Breast epithelium (tissue), 3 donors: ENCODE results near the gene CDH5.

Source experiments
- CTCF ChIP-seq, 3 donors: fragments of 450-650 bp; IDR thresholded peaks; one replicate each; pipeline ENCODE4 v1.5.1; 2016 to 2017; ENCODE audit warnings: antibody characterized with exemption in 3 of 3, mild to moderate bottlenecking in 3 of 3, moderate library complexity in 3 of 3
- POLR2A ChIP-seq: fragments of 450-650 bp; IDR thresholded peaks from one replicate; pipeline ENCODE4 v1.6.1; 2016; ENCODE audit warnings: antibody characterized with exemption, mild to moderate bottlenecking, moderate library complexity
- POLR2AphosphoS5 ChIP-seq, 3 donors: sonication (generic); formaldehyde crosslinking; IDR thresholded peaks; one replicate each; pipeline ENCODE4 v1.6.1; 2017; ENCODE audit warnings: antibody characterized with exemption in 3 of 3

DNA sequence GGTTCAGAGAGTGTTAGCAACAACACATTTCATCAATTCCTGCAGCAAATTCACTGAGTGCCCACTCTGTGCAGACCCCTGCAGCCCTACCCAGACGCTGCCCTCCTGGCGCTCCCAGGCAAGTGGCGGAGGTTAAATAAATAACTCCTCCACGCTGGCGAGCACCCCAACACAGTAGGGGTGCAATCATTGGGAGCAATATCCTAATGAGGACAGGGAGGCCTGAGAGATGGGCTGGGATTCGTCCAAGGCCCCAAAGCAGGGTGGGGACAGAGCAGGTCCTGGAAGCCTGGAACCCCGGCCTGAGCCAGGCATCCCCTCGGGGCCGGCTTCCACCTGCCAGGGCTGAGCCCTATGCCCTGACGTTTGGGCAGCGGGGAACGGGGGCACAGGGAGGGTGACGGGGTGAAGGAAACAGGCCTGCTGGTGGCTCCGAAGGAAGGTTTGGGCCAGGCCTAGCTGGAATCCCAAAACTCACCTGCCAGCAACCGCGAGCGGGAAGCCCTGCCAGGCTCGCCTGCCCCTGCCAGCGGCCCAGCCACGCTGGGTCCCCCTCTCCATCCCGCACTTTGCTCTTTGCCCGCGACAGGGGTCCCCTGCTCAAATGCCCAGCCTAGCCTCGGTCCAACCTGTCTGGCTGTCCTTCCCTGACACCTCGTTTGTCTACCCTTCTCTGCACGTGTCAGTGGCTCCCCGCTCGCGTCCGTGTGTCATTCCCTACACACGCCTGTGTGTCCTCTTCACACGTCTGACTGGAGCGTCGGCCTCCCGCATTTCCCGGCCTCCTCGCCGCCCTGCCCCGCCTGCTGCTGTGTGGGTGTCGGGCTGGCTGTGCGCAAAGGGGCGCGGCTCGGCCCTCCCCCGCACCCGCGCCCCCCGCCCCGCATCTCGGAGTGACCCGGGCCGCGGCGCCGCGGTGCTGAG, 59.9 kb downstream of the CDH5 start:
- no peak for TF ChIP-seq CTCF (IDR thresholded peaks at IDR 0.05)
- no peak for TF ChIP-seq POLR2AphosphoS5 (IDR thresholded peaks at IDR 0.05)
- no peak for TF ChIP-seq POLR2A
